Stimulated activated CD8-positive, alpha-beta memory T cell treated with anti-CD3 and anti-CD28 coated beads, Interleukin-7, amount 100 ng/mL, for 4 hours (primary cell): ENCODE measurements around the gene XIRP1.
"Not testable (repeated sequence)": the region's sequence is repeated elsewhere in the genome, so short reads cannot be mapped to it uniquely, and the experiment has no call there.

Experiments
- DNase-seq, 2 donors: peaks; one replicate each; pipeline ENCODE4 v3.0.0-alpha.2; 2020; ENCODE audit warnings: low read depth in 2 of 2

The XIRP1 gene, protein sequence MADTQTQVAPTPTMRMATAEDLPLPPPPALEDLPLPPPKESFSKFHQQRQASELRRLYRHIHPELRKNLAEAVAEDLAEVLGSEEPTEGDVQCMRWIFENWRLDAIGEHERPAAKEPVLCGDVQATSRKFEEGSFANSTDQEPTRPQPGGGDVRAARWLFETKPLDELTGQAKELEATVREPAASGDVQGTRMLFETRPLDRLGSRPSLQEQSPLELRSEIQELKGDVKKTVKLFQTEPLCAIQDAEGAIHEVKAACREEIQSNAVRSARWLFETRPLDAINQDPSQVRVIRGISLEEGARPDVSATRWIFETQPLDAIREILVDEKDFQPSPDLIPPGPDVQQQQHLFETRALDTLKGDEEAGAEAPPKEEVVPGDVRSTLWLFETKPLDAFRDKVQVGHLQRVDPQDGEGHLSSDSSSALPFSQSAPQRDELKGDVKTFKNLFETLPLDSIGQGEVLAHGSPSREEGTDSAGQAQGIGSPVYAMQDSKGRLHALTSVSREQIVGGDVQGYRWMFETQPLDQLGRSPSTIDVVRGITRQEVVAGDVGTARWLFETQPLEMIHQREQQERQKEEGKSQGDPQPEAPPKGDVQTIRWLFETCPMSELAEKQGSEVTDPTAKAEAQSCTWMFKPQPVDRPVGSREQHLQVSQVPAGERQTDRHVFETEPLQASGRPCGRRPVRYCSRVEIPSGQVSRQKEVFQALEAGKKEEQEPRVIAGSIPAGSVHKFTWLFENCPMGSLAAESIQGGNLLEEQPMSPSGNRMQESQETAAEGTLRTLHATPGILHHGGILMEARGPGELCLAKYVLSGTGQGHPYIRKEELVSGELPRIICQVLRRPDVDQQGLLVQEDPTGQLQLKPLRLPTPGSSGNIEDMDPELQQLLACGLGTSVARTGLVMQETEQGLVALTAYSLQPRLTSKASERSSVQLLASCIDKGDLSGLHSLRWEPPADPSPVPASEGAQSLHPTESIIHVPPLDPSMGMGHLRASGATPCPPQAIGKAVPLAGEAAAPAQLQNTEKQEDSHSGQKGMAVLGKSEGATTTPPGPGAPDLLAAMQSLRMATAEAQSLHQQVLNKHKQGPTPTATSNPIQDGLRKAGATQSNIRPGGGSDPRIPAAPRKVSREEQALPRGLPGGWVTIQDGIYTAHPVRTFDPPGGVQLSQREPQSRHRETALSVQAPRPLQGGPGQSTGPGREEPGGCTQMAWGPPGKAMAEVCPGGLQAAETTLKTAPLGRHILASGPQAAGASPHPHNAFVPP (N-terminal part only)

GRCh38 chr3:39192490-39193092 lies at the start of gene XIRP1:
XIRP1 (minus strand) TSS chr3:39192595; CDS start chr3:39189445, 3,150 bp downstream.
- DNase-seq: peak; percentile 15 to 34

DNA sequence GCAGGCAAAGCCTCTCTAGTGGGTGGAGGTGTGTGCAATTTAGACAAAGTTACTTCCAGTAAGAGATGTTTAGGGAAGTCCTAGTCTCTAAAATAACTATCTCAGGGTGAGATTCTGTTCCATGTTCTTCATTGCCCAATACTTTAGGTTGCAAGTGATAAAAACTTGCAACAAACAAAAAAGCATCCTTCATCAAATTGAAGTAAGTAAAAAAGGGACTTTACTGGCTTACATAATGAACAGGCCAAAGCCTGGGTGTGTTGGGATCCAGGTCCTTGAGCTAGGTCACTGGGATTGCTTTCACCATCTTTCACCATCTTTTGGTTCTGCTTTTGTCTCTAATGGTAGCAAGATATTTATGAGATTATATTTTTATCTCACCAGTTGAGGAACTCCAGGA lies 49.2 kb upstream of the XIRP1 start:
- no peak for DNase-seq

DNA sequence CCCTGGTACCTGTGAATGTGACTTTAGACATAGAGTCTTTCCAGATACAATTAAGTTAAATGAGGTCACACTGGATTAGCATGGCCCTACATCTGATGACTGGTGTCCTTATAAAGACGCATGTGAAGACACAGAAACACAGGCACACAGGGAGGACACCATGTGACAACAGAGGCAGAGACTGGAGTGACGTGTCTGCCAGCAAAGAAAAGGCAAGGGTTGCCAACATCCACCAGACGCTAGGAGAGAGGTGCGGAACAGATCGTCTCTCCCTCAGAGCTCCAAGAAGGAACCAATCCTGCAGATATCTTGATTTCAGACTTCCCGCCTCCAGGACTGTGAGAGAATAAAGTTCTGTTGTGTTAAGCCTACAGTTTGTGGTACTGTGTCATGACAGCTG lies 44.6 kb upstream of the XIRP1 start:
- no peak for DNase-seq

- peak; percentile 13 to 40 for DNase-seq
Observed at GRCh38 chr3:39234651-39235050, 42.3 kb upstream of the XIRP1 start.

- no peak for DNase-seq
Observed at GRCh38 chr3:39232859-39233258, 40.5 kb upstream of the XIRP1 start.

DNA sequence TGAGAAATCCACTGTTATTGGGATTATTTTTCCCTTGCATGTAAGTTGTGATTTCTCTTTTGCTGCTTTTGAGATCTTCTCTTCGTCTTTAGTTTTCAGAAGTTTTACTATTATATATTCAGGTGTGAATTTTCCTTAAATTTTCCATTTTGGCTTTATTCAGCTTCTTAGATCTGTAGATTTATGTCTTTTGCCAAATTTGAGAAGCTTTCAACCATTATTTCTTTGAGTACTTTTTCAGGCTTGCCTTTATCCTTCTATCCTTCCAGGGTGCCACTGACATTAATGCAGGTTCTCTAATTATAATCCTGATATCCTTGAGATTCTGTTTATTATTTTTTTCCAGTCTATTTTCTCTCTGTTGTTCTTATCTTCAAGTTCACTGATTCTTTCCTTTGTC lies 38.1 kb upstream of the XIRP1 start:
- no peak for DNase-seq

GRCh38 chr3:39228496-39228895 lies 36.1 kb upstream of the XIRP1 start:
- no peak for DNase-seq

DNA sequence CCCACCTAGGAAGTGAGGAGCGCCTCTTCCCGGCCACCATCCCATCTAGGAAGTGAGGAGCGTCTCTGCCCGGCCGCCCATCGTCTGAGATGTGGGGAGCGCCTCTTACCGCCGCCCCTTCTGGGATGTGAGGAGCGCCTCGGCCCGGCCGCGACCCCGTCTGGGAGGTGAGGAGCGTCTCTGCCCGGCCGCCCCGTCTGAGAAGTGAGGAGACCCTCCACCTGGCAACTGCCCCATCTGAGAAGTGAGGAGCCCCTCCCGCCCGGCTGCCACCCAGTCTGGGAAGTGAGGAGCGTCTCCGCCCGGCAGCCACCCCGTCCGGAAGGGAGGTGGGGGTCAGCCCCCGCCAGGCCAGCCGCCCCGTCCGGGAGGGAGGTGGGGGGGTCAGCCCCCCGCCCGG lies 35.2 kb upstream of the XIRP1 start:
- not testable (repeated sequence) for DNase-seq

DNA sequence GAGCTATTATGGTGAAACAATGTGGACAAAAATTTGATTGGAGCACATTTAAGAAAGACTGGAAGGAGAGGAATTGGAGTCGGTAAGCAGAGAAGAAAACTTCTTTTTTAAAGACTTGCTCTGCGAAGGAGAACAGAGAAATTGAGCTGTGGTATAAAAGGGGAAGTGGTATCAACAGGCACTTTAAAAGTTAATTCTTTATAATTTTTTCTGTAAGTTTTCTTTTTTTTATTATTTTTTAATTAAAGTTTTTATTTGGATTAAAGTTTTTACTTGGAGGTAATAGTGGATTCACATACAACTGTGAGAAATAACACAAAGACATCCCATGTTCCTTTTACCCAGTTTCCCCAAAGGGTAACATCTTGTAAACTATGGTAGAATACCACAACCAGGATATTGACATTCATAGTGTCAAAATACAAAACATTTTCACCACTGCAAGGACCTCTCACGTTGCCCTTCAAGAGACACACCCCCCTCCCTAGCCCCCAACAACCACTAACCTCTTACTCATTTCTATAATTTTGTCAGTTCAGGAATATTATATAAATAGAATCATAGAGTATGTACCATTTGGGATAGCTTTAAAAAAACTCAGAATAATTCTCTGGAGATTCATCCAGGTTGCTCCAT lies 33.8 kb upstream of the XIRP1 start:
- DNase-seq: no peak

GRCh38 chr3:39224288-39224687 lies 31.9 kb upstream of the XIRP1 start:
- DNase-seq: no peak

DNA sequence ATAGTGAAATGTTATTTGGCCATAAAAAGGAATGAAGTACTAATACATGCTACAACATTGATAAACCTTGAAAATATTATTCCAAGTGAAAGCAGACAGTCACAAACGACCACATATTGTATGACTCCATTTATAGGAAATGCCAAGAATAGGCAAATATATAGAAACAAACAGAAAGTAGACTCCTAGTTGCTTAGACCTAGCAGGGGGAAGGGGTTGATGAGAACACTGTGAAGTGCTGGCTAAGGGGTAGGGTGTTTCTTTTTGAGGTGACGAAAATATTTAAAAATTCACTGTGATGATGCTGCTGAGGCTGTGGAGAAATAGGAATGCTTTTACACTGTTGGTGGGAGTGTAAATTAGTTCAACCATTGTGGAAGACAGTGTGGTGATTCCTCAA lies 30.5 kb upstream of the XIRP1 start:
- no peak for DNase-seq

- no peak for DNase-seq
Observed at GRCh38 chr3:39222462-39222861, 30.1 kb upstream of the XIRP1 start.

DNA sequence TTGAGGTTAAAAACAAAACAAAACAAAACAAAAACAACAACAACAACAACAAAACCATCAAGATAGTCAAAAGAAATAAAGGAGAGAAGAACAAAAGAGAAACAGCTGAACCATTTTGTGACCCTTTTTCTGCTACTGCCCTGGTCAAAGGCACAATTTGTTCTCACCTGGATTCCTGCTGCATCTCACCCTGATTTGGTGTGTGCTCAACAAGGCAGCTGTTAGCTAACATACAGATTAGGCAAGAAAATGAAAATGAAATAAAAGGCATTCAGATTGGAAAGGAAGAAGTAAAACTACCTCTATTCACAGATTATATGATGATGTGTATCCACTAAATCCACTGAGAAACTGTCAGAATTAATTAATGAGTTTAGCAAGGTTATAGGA lies 28.7 kb upstream of the XIRP1 start:
- DNase-seq: no peak

DNA sequence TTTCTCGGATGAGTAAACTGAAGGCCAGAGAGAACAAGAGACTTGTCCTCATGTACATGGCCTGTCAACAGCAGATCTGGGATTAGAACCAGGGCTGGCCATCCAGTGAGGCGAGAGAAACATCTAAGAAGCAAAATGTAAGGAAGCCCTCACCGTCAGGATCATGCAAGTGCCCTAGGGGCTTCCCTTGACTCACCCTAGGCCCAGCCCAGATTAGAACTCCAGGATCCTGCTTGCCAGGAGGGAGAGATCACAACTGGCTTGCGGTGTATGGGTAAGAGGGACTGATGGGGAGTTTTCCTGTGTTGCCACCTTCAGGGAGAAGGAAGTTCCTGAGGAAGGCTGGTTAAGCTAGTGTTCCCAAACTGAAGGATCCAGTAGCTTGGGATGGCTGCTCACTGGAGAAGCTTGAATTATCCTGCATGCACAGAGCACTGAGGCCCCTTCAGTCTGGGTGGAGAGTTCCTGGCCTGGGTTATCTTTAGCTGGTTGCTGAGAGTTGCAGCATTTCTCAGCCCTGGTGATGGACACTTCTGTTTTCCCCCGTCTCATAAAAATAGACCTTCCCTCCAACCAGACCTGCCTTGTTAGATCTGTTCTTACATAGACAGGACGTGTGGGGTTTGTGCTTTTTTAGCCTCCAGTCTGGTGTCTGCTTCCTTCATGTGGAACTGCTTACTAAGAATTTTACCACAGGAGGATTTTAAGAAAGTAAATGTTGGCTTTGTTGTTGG lies 28.2 kb upstream of the XIRP1 start:
- DNase-seq: no peak

- no peak for DNase-seq
Observed at GRCh38 chr3:39219702-39220101, 27.3 kb upstream of the XIRP1 start.

GRCh38 chr3:39216176-39216790 lies 23.9 kb upstream of the XIRP1 start:
- no peak for DNase-seq

DNA sequence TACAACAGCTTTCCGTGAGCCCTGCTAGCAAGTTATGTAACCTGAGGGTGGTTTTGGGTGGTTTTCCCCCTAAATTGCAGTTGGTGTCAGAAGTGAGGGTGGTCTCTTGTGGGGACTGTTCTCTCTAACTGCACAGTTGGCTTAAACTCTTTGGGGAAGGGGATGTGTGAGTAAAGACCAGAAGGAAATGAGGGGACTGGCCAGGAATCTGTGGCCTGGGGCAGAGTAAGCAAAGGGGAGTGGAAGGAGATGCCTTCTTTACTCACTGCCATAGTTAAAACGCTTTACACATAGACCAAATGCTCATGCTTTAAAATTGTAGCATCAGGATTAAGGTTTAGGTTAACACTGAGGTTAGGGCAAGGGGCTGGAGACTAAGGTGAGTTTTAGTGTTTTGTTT lies 21.2 kb upstream of the XIRP1 start:
- DNase-seq: no peak

DNA sequence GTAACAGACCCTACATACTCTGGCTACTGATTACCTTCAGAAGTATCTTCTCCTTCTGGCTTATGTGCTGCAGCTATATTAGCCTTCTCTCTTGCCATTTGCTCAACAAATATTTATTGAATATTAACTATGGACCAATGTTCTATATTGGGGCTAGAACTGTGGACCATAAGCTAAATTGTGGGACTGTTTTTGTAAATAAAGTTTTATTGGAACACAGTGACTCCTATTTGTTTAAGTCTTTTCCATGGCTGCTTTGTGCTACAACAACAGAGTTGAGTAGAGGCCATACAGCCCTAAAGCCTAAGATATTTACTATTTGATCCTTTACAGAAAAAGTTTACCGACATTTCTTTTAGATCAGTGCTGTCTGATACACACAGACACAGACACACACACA lies 20.3 kb upstream of the XIRP1 start:
- no peak for DNase-seq

- no peak for DNase-seq
Observed at GRCh38 chr3:39211332-39212130, 19.1 kb upstream of the XIRP1 start.
